BLaER1 treated with 17β-estradiol and CSF1 and Interleukin-3, amounts not matched to agents 10 nM and 100 nM (cell line): ENCODE measurements around the gene PIAS3.

ENCODE experiments used
- H3K27ac ChIP-seq, 11 experiments: shearing (Covaris generic); formaldehyde crosslinking; 2 replicates each; pipeline ENCODE4 v1.8.1; 2022
- H3K27me3 ChIP-seq, 11 experiments: shearing (Covaris generic); formaldehyde crosslinking; 2 replicates each; pipeline ENCODE4 v1.8.1; 2022
- H3K36me3 ChIP-seq, 11 experiments: shearing (Covaris generic); formaldehyde crosslinking; 2 replicates each; pipeline ENCODE4 v1.8.1; 2022
- H3K4me1 ChIP-seq, 10 experiments: shearing (Covaris generic); formaldehyde crosslinking; 2 replicates each; pipeline ENCODE4 v1.8.1; 2022
- H3K4me2 ChIP-seq, 11 experiments: shearing (Covaris generic); formaldehyde crosslinking; 2 replicates each; pipeline ENCODE4 v1.8.1; 2022
- H3K4me3 ChIP-seq, 10 experiments: shearing (Covaris generic); formaldehyde crosslinking; 2 replicates each; pipeline ENCODE4 v1.8.1; 2022
- H3K9ac ChIP-seq, 11 experiments: shearing (Covaris generic); formaldehyde crosslinking; 2 replicates each; pipeline ENCODE4 v1.8.1; 2022
- H3K9me3 ChIP-seq, 11 experiments: shearing (Covaris generic); formaldehyde crosslinking; replicated peaks in 1 of 11; 2 replicates each; pipeline ENCODE4 v1.8.1; 2022
- H4K20me1 ChIP-seq, 11 experiments: shearing (Covaris generic); formaldehyde crosslinking; 2 replicates each; pipeline ENCODE4 v1.8.1; 2022
- Cebpa-rat ChIP-seq, 11 experiments: shearing (Covaris generic); IDR thresholded peaks; 2 replicates each; pipeline ENCODE4 v1.8.1; 2022

Gene PIAS3

GRCh38 chr1:145884675-145885074 is 25.8 kb upstream of the PIAS3 start:
- H3K9me3 ChIP-seq, result no peaks in the 10 kb centered on the region
- H3K4me2 ChIP-seq, result peak overlapping the region in 1 of 11 experiments; percentile 86; a peak in 1 of 22 replicates
- peaks cover 0 to 10% (median 0%) of the 10 kb centered on the region in 11 experiments; a peak in 1 of 22 replicates for H4K20me1 ChIP-seq
- no peak overlapping the region for H3K27ac ChIP-seq
- no peaks in the 10 kb centered on the region for H3K36me3 ChIP-seq
- H3K9ac ChIP-seq, result no peak overlapping the region
- no peak for TF ChIP-seq Cebpa-rat (IDR thresholded peaks at IDR 0.05)
- peaks cover 10 to 18% (median 13%) of the 10 kb centered on the region in 11 experiments; a peak in 20 of 22 replicates for H3K27me3 ChIP-seq
- no peak overlapping the region for H3K4me3 ChIP-seq
- H3K4me1 ChIP-seq, result peaks cover 4 to 11% (median 7%) of the 10 kb centered on the region in 10 experiments; a peak in 17 of 20 replicates

- H3K9me3 ChIP-seq, result no peaks in the 10 kb centered on the region
- H3K9ac ChIP-seq, result no peak overlapping the region
- no peak overlapping the region for H3K4me3 ChIP-seq
- no peak overlapping the region for H3K27ac ChIP-seq
- no peak for TF ChIP-seq Cebpa-rat (IDR thresholded peaks at IDR 0.05)
- no peaks in the 10 kb centered on the region; a peak in 1 of 20 replicates for H3K4me1 ChIP-seq
- peaks cover 2 to 10% (median 5%) of the 10 kb centered on the region in 11 experiments; a peak in 17 of 22 replicates for H3K27me3 ChIP-seq
- H4K20me1 ChIP-seq, result 0 out of 22 replicates have a peak, but pooled peaks cover 0 to 3% (median 0%) of the 10 kb centered on the region in 11 experiments
- no peak overlapping the region for H3K4me2 ChIP-seq
- no peaks in the 10 kb centered on the region for H3K36me3 ChIP-seq
Observed at GRCh38 chr1:145879775-145880174, 20.9 kb upstream of the PIAS3 start.

- no peak overlapping the region for H3K27ac ChIP-seq
- H3K27me3 ChIP-seq, result peaks cover 0 to 2% (median 0%) of the 10 kb centered on the region in 11 experiments; a peak in 1 of 22 replicates
- H4K20me1 ChIP-seq, result no peaks in the 10 kb centered on the region
- TF ChIP-seq Cebpa-rat (IDR thresholded peaks at IDR 0.05), result no peak
- no peaks in the 10 kb centered on the region for H3K9me3 ChIP-seq
- no peaks in the 10 kb centered on the region for H3K36me3 ChIP-seq
- no peaks in the 10 kb centered on the region for H3K4me1 ChIP-seq
- H3K9ac ChIP-seq, result no peak overlapping the region
- H3K4me2 ChIP-seq, result no peak overlapping the region
- no peak overlapping the region for H3K4me3 ChIP-seq
Observed at GRCh38 chr1:145878724-145879123, 19.8 kb upstream of the PIAS3 start.

GRCh38 chr1:145877923-145878486 is 19.1 kb upstream of the PIAS3 start:
- H3K9ac ChIP-seq, result no peak overlapping the region
- peaks cover under 1 to 9% (median 6%) of the 10 kb centered on the region in 11 experiments; a peak in 16 of 22 replicates for H3K27me3 ChIP-seq
- H3K9me3 ChIP-seq, result no peaks in the 10 kb centered on the region
- H3K27ac ChIP-seq, result no peak overlapping the region
- no peak for TF ChIP-seq Cebpa-rat (IDR thresholded peaks at IDR 0.05)
- peaks cover 0 to under 1% (median 0%) of the 10 kb centered on the region in 11 experiments; a peak in 2 of 22 replicates for H4K20me1 ChIP-seq
- H3K4me1 ChIP-seq, result peaks cover 0 to 2% (median 1%) of the 10 kb centered on the region in 10 experiments; a peak in 6 of 20 replicates
- H3K4me2 ChIP-seq, result no peak overlapping the region
- H3K4me3 ChIP-seq, result no peak overlapping the region
- H3K36me3 ChIP-seq, result no peaks in the 10 kb centered on the region

- H3K27ac ChIP-seq, result no peak overlapping the region
- peaks cover 0 to 8% (median 0%) of the 10 kb centered on the region in 11 experiments; a peak in 2 of 22 replicates for H4K20me1 ChIP-seq
- H3K27me3 ChIP-seq, result peaks cover 19 to 34% (median 26%) of the 10 kb centered on the region in 11 experiments; a peak in 21 of 22 replicates
- H3K4me2 ChIP-seq, result no peak overlapping the region
- H3K4me3 ChIP-seq, result no peak overlapping the region
- peaks cover 14 to 20% (median 19%) of the 10 kb centered on the region in 10 experiments for H3K4me1 ChIP-seq
- TF ChIP-seq Cebpa-rat (IDR thresholded peaks at IDR 0.05), result no peak
- H3K36me3 ChIP-seq, result no peaks in the 10 kb centered on the region
- H3K9ac ChIP-seq, result no peak overlapping the region
- no peaks in the 10 kb centered on the region for H3K9me3 ChIP-seq
Observed at GRCh38 chr1:145874646-145875045, 15.8 kb upstream of the PIAS3 start.

- no peak for TF ChIP-seq Cebpa-rat (IDR thresholded peaks at IDR 0.05)
- Histone ChIP-seq H3K4me3 (peak overlapping the region; percentile 32 to 63 (median 52); a peak in 18 of 20 replicates), H3K4me2 (peak overlapping the region; percentile 79 to 98 (median 91)), H3K4me1 (peaks cover 14 to 20% (median 19%) of the 10 kb centered on the region in 10 experiments), H3K36me3 (no peaks in the 10 kb centered on the region), H3K9me3 (no peaks in the 10 kb centered on the region), H3K27ac (peak overlapping the region; percentile 16 to 66 (median 48); a peak in 15 of 22 replicates), H3K27me3 (peaks cover 19 to 34% (median 26%) of the 10 kb centered on the region in 11 experiments; a peak in 21 of 22 replicates), H4K20me1 (peaks cover 0 to 8% (median 0%) of the 10 kb centered on the region in 11 experiments; a peak in 2 of 22 replicates), H3K9ac (peak overlapping the region; percentile 51 to 76 (median 71); a peak in 21 of 22 replicates)
Observed at GRCh38 chr1:145871994-145872924, 13.4 kb upstream of the PIAS3 start.

- Histone ChIP-seq H3K36me3 (no peaks in the 10 kb centered on the region), H3K9ac (no peak overlapping the region), H3K4me2 (no peak overlapping the region), H3K4me1 (peaks cover 14 to 20% (median 19%) of the 10 kb centered on the region in 10 experiments), H3K9me3 (no peaks in the 10 kb centered on the region), H3K27me3 (peaks cover 15 to 29% (median 21%) of the 10 kb centered on the region in 11 experiments; a peak in 21 of 22 replicates), H4K20me1 (peaks cover 0 to 8% (median 0%) of the 10 kb centered on the region in 11 experiments; a peak in 2 of 22 replicates), H3K27ac (no peak overlapping the region), H3K4me3 (no peak overlapping the region)
- no peak for TF ChIP-seq Cebpa-rat (IDR thresholded peaks at IDR 0.05)
Observed at GRCh38 chr1:145868232-145868631, 9.4 kb upstream of the PIAS3 start.

GRCh38 chr1:145863282-145864018 is 4.6 kb upstream of the PIAS3 start:
- Histone ChIP-seq H3K9me3 (no peaks in the 10 kb centered on the region), H3K36me3 (no peaks in the 10 kb centered on the region), H3K4me2 (no peak overlapping the region), H3K4me1 (peaks cover 0 to 15% (median 10%) of the 10 kb centered on the region in 10 experiments; a peak in 17 of 20 replicates), H3K9ac (no peak overlapping the region), H3K27ac (no peak overlapping the region), H3K27me3 (no peaks in the 10 kb centered on the region), H3K4me3 (no peak overlapping the region), H4K20me1 (no peaks in the 10 kb centered on the region)
- TF ChIP-seq Cebpa-rat (IDR thresholded peaks at IDR 0.05), result no peak
